AG04449 (cell line): Measurements from ENCODE around the gene CLMN.

Experiments
- CTCF ChIA-PET: fragments of 350-600 bp; formaldehyde crosslinking; extraction: SDS; loops from one replicate; lab custom pipeline; 2021; ENCODE audit warnings: antibody characterized with exemption; lab: Yijun Ruan, JAX
- POLR2A ChIA-PET: fragments of 400-600, 350-600 bp; formaldehyde crosslinking; extraction: SDS; loops from one replicate; lab custom pipeline; 2020; ENCODE audit warnings: antibody characterized with exemption, inconsistent platforms; lab: Yijun Ruan, JAX
- DNase-seq: peaks from one replicate; pipeline ENCODE4 v3.0.0-alpha.2; 2010; ENCODE audit warnings: low read depth, low spot score
- H3K4me3 ChIP-seq: 2 replicates; pipeline ENCODE4 v1.5.1; 2011; ENCODE audit warnings: low read depth, mild to moderate bottlenecking, control low read depth, low read length
- TF ChIP-seq, protein P1 (sequence below): IDR thresholded peaks from one replicate; pipeline ENCODE4 v1.5.1; 2011; ENCODE audit warnings: mild to moderate bottlenecking, moderate library complexity, low read length, control low read depth, inconsistent platforms; ENCODE audit not compliant: insufficient read depth; ENCODE audit errors: missing control alignments

CLMN gene

DNA sequence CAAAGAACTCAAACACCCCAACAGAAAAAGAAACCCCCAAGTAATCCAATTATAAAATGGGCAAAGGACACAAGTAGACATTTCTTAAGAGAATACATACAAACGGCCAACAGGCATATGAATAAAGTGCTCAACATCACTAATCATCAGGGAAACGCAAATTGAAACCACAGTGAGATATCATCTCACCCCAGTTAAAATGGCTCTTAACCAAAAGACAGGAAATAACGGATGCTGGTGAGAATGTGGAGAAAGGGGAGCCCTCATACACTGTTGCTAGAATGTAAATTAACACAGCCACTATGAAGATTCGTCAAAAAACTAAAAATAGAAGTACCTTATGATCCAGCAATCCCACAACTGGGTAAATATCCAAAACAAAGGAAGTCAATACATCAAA lies 52.4 kb downstream of the CLMN start:
- ChIA-PET POLR2A (no interaction called here), CTCF (no interaction called here)
- no peak for DNase-seq
- no peak overlapping the region for H3K4me3 ChIP-seq
- TF ChIP-seq, protein P1, sequence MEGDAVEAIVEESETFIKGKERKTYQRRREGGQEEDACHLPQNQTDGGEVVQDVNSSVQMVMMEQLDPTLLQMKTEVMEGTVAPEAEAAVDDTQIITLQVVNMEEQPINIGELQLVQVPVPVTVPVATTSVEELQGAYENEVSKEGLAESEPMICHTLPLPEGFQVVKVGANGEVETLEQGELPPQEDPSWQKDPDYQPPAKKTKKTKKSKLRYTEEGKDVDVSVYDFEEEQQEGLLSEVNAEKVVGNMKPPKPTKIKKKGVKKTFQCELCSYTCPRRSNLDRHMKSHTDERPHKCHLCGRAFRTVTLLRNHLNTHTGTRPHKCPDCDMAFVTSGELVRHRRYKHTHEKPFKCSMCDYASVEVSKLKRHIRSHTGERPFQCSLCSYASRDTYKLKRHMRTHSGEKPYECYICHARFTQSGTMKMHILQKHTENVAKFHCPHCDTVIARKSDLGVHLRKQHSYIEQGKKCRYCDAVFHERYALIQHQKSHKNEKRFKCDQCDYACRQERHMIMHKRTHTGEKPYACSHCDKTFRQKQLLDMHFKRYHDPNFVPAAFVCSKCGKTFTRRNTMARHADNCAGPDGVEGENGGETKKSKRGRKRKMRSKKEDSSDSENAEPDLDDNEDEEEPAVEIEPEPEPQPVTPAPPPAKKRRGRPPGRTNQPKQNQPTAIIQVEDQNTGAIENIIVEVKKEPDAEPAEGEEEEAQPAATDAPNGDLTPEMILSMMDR: no peak

DNA sequence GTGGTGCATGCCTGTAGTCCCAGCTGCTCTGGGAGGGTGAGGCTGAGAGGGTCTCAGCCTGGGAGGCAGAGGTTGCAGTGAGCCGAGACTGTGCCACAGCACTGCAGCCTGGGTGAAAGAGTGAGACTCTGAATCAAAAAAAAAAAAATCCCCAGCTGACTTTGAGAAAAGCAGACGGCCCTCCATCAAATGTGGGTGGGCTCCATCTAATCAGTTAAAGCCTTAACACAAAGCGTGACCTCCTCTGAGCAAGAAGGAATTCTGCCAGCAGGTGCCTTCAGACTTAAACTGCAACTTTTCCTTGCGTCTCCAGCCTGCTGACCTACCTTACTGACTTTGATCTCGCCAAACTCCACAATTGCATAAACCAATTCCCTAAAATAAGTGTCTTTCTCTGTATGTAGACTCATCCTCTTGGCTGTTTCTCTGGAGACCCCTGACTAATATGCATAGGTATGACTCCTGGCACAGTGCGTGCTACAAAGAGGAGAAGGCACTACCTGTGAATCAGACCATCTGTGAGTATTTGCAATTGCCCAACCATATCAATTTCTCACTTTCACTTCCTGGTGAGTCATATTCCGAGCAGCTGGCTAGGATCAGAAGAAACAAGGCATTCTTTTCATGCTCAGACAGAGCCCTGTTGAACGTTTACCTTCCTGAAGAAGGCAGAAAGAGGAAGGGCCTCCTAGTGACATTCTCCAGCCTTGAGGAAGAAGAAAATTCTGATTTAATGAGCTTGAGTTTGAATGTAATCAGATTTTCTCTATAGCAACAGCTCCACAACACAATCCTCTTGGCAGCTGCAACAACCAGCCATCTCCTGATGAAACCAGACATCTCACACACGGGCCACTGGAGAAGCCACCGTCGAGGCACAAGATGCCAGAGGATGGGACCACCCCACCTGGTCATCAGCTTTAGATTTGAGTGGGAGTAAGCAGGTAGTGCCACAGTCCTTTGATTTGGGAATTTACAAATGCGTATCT lies 54.3 kb downstream of the CLMN start:
- DNase-seq: peak; percentile 86
- CTCF ChIA-PET: interaction anchor here (1.0 to 1.3 kb wide), 2 partner anchors 13 to 261 kb away, joined by 3 read pairs; no protein-coding TSS in a partner anchor
- no peak overlapping the region for H3K4me3 ChIP-seq
- POLR2A ChIA-PET: no interaction called here
- TF ChIP-seq, protein P1: no peak

DNA sequence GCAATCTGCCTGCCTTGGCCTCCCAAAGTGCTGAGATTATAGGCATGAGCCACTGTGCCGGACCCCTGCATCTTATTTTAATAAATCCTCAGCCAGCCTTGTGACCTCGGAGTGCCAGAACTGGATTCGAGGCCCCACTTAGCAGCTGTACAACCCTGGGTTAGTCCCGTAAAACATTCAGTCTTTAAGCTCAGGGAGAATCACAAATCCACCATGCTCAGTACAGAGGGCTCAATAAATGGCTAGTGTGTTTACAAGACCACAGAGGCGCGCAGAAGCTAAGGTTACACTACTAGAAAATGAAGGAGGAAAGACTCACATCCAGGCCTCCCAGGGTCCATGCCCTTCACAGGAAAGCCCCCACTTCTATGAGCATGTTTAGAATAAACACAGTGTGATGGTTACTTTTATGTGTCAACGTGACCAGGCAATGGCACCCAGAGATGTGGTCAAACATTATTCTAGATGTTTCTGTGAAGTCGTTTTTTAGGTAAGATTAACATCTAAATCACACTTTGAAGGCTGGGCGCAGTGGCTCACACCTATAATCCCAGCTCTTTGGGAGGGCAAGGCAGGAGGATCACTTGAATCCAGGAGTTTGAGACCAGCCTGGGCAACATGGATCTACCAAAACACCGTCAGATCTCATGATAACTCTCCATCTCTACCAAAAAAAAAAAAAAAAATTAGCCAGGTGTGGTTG lies 55.3 kb downstream of the CLMN start:
- TF ChIP-seq, protein P1: no peak
- ChIA-PET CTCF (no interaction called here), POLR2A (no interaction called here)
- no peak overlapping the region for H3K4me3 ChIP-seq
- no peak for DNase-seq

GRCh38 chr14:95263527-95264231 lies 56.0 kb downstream of the CLMN start:
- POLR2A ChIA-PET: no interaction called here
- DNase-seq: no peak

DNA sequence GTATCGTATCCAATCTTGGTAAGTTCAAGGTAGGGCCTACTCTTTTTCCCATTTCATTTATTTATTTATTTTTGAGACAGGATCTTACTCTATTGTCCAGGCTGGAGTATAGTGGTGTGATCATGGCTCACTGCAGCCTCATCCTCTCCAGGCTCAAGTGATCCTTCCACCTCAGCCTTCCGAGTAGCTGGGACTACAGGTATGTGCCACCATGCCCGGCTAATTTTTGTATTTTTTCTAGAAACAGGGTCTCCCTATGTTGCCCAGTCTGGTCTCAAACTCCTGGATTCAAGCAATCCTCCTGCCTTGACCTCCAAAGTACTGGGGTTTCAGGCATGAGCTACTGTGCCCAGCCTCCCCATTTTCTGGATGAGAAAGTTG lies 57.2 kb downstream of the CLMN start:
- no peak for DNase-seq
- CTCF ChIA-PET: interaction anchor here (0.6 to 1.4 kb wide), 2 partner anchors 15 to 16 kb away, joined by 3 read pairs; no protein-coding TSS in a partner anchor
- TF ChIP-seq, protein P1: no peak
- H3K4me3 ChIP-seq: no peak overlapping the region
- POLR2A ChIA-PET: no interaction called here

More at GRCh38 chr14:95263527-95264231, 56.0 kb downstream of the CLMN start:
- no peak overlapping the region for H3K4me3 ChIP-seq
- TF ChIP-seq, protein P1: no peak
- CTCF ChIA-PET: no interaction called here
